COLO668 (cell line): ENCODE data around the gene NUTM2G.
"Not testable (repeated sequence)": the region's sequence is repeated elsewhere in the genome, so short reads cannot be mapped to it uniquely, and the experiment has no call there.

ENCODE experiments used
- DNase-seq: peaks from one replicate; lab custom pipeline; 2025; ENCODE audit not compliant: unreplicated experiment; lab: John Stamatoyannopoulos, UW

The NUTM2G gene

DNA sequence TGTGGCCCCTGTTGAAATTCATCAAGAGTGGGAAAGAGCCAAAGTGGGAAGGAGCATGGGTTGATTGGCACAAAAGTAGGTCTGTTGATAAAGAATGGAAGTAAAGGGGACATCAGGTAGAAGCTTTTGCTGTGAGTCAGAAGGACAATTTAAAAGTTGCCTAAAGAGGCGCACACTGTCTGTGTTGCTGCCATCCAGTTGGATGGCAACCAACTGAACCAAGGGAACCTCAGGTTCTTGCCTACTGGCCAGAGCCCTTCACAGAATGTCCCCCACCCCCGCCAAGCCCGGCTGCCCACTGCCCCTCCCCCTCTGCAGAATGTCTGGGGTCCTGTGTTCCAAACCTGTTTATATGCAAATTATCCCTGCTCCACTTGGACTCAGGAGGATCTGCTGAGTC is at the start of gene NUTM2G:
TSS of gene NUTM2G (plus strand) at position 301 of the 400 bp plus-strand sequence. CDS start 182 bp downstream, outside the sequence.
- DNase-seq, result not testable (repeated sequence)

GRCh38 chr9:96883922-96884321 is 44.7 kb upstream of the NUTM2G start:
- DNase-seq, result no peak

DNA sequence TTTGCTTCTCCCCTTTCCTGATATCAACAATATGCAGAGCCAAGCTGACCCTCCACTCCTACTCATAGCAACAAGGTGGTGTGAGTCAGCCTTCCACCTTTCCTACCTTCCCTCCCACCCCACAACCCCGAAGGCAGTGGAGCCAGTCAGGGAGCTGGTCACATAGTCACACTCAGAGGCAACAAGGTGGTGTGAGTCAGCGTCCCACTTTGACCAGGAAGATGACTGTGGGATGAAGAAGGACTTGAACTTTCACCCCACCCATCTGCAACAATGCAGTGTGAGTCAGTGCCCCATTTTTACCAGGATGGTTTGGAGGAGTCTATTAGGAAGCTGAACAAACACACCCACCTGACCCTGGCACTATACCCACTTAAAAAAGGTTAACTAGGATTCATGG is 44.2 kb upstream of the NUTM2G start:
- DNase-seq, result peak; percentile 54

DNA sequence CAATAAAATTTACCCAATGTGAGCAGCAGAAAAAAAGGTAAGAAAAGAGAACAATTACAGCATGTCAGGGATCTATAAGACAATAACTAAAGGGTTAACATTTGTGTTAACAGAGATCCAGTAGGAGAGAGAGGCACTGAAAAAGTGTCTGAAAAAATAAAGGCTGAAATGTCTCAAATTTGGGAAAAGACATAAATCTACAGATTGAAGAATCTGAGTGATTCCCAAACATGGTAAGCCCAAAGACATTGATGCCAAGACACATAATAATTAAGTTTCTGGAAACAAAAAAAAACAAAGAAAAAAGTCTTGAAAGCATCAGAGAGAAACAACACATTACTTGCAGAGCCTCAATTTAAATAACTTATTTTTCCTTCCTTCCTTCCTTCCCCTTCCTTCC is 43.2 kb upstream of the NUTM2G start:
- no peak for DNase-seq

- DNase-seq, result no peak
Observed at GRCh38 chr9:96888591-96888990, 40.1 kb upstream of the NUTM2G start.

- DNase-seq, result no peak
Observed at GRCh38 chr9:96892131-96892530, 36.5 kb upstream of the NUTM2G start.

DNA sequence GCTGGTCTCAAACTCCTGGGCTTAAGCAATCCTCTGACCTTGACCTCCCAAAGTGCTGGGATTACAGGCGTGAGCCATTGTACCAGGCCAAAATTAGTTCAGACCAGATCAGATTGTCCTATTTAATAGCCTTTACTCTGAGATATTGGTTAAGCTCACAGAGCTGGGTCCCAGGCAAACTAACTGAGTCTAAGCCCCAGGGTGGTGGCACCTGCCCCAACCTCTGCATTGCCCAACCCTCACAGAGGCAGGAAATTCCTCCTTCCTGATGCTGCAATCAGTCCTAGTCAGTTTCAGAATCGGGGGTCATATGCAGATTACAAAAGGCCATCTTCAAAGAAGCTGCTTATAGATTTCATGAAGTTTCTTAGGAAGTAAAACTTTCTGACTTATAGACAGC is 28.6 kb upstream of the NUTM2G start:
- not testable (repeated sequence) for DNase-seq

DNA sequence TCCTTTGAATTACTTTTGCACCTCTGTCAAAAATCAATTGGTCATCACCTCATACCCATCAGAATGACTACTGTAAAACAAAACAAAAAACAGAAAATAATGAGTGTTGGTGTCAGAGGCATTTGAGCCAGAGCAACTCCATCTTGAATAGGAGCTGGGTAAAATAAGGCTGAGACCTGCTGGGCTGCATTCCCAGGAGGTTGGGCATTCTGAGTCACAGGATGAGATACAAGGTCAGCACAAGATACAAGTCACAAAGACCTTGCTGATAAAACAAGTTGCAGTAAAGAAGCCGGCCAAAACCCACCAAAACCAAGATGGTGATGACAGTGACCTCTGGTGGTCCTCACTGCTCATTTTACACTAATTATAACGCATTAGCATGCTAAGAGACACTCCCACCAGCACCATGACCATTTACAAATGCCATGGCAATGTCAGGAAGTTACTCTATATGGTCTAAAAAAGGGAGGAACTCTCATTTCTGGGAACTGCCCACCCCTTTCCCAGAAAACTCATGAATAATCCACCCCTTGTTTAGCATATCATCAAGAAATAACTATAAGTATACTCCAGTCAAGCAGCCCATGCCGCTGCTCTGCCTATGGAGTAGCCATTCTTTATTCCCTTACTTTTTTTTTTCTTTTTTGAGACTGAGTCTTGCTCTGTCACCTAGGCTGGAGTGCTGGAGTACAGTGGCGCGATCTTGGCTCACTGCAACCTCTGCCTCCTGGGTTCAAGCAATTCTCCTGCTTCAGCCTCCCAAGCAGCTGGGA is 23.5 kb upstream of the NUTM2G start:
- not testable (repeated sequence) for DNase-seq

GRCh38 chr9:96908479-96908878 is 20.2 kb upstream of the NUTM2G start:
- DNase-seq, result not testable (repeated sequence)

- not testable (repeated sequence) for DNase-seq
Observed at GRCh38 chr9:96915539-96915938, 13.1 kb upstream of the NUTM2G start.

GRCh38 chr9:96916531-96916930 is 12.1 kb upstream of the NUTM2G start:
- not testable (repeated sequence) for DNase-seq

- DNase-seq, result not testable (repeated sequence)
Observed at GRCh38 chr9:96918550-96918949, 10.1 kb upstream of the NUTM2G start.

DNA sequence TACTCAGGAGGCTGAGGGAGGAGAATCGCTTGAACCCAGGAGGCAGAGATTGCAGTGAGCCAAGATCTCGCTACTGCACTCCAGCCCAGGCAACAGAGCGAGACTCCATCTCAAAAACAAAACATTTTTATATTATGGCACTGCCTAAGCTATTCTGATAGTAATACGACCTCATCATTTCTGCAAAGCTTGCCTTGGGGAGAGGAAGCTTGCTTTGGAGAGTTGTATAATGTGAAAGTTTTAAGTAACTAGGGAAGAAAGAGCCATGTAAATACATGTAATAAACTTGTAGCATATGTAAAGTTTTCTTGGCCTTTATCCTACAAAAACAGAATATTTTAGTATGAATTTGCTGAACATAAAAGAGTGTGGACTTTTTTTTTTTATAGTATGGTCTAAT is 7.8 kb upstream of the NUTM2G start:
- not testable (repeated sequence) for DNase-seq

DNA sequence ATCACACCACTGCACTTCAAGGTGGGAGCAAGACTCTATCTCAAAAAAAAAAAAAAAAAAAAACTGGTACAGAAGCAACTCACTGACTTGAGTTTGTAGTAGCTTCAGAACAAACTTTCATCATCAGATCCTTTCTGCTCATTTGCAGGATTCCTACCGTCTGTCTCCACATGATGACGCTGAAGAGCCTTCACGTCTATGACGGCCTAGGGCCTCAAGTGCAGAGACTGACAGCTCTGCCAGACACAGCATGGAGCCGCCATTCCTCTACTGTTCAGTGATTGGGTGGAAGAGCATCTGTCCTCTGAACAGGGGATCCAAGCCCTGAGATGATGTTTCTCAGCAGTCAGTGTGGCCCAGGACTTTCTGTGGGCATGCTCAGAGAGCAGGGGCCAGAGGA is 3.1 kb upstream of the NUTM2G start:
- not testable (repeated sequence) for DNase-seq

DNA sequence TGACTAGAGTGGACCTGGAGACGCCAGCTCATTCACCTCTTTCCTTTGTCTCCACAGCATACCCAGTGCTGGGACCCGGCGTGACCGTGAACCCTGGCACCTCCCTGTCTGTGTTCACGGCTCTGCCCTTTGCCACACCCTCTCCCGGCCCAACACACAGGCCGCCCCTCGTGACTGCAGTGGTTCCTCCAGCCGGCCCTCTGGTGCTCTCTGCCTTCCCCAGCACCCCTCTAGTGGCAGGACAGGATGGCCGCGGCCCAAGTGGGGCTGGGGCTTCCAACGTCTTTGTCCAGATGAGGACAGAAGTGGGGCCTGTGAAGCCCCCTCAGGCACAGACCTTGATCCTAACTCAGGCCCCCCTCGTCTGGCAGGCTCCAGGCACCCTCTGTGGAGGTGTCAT is 3.0 kb downstream of the NUTM2G start:
- DNase-seq, result not testable (repeated sequence)

GRCh38 chr9:96934097-96934496 is 5.5 kb downstream of the NUTM2G start:
- not testable (repeated sequence) for DNase-seq

GRCh38 chr9:96934706-96935105 is 6.1 kb downstream of the NUTM2G start:
- DNase-seq, result not testable (repeated sequence)

DNA sequence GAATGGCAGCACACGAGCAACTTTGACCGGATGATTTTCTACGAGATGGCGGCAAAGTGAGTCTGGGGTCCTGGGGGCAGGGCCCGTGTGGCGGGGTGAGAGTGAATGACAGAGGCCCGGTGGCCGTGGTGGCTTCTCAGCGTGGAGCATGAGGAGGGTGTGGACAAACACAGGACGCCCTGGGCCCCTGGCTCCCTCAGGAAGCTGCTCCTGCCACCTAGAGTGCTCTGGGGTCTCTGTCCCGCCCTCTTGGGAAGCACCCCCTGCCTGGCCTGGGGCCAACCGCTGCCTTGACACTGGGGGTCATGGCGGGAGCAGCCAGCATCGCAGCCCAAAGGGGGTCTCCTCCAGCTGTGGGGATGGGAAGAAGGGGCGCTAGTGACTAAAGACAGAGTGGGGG is 6.8 kb downstream of the NUTM2G start:
- not testable (repeated sequence) for DNase-seq

DNA sequence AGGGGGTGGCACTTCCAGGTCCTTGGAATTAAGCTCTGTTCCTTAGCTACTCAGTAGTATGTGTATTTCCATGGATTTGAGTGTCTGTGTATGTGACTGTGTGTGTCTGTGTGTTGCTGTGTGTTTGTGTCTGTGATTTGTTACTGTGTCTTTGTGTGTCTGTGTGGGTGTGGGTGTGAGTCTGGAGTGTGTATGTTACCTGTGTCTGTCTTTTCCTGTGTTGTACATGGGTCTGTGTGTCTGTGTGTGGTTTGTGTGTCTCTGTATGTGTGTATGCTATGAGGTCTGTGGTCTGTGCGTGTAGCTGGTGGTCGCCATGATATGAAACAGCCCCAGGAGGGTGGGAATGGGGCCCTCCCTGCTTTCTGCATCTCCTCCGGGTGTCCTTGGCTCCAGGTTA is 8.8 kb downstream of the NUTM2G start:
- not testable (repeated sequence) for DNase-seq

DNA sequence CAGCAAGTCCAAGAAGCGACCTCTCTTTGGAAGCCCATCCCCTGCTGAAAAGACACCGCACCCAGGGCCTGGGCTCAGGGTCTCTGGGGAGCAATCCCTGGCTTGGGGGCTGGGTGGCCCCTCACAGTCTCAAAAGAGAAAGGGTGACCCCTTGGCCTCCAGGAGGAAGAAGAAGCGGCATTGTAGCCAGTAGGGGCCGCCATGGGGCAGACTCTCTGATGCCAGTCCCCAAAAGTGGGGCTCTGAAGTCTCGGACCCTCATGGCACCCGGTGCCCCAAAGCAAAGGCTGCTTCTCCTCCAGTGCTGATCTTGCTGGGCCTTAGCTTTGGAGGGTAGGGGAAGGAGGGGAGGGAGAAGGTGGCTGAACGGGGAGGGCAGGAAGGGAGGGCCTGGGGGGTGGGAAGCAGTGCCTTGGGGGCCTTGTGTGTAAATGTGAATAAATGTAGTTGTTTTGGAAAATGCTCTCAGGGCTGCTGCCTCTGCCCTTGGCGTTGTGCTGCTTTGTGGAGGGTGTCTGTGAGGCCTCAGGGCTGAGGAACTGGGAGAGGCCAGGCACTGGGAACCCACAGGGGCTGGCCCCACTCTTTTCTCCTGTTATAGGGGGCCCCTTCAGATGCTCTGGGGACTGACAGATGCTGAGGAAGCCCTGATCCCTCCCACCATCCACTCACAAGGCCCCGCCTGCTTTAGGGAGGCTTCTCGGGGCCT is 10.5 kb downstream of the NUTM2G start:
- DNase-seq, result not testable (repeated sequence)

- not testable (repeated sequence) for DNase-seq
Observed at GRCh38 chr9:96940982-96941381, 12.3 kb downstream of the NUTM2G start.

DNA sequence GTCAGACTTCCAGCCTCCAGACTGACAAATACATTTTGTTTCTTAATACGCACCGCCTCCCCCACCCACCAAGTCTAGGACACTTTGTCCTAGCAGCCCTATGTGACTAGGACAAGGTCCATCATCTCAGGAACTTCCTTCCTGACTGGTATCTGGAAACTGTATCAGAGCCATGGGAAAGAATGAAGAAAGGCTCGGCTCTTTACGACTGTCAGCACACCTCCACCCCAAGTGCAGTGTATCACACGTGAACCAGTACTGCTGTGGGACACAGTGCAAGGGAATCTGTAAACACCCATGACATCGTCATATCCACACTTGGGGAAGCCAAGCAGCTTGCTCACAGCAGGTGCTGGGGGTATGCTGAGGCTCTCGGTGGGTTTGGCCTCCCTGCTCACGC is 13.0 kb downstream of the NUTM2G start:
- not testable (repeated sequence) for DNase-seq
